ENCODE measurements around the gene C4A. TPM values are rescaled to one million over a fixed set of nuclear protein-coding genes. Genes with fewer than 3 reads are reported as not detected.
A peak's percentile ranks its signal among the peaks of the same experiment; 100 is the strongest.

The C4A gene
- total and polyA plus RNA-seq, 11 donors, result 34.5 to 301 (median 79.8) TPM

- intact Hi-C loops (cut with DNase I), result loop anchor here in 2 of 10 donors (2.0 to 10.0 kb wide), 3 partner anchors 67 to 109 kb away; partner anchors contain the start of genes PPT2 (in 1 of the 2) and PRRT1 (in 1 of the 2)
- peak in 2 of 5 donors; percentile 32 to 34 for DNase-seq
- no peaks in the 10 kb centered on the region for H3K9me3 ChIP-seq
- no peaks in the 10 kb centered on the region for H3K27me3 ChIP-seq
- 72 to 77% (median 76%) methylated on average over 20 to 22 of the region's 22 CpGs for WGBS, 4 donors
- ATAC-seq, result peak in 2 of 4 donors; percentile 5 to 10
- peak overlapping the region in 11 of 12 donors; percentile 53 to 88 (median 75) for H3K27ac ChIP-seq
- TF ChIP-seq POLR2A (IDR thresholded peaks at IDR 0.05), result no peak
- no peak for TF ChIP-seq CTCF (IDR thresholded peaks at IDR 0.05)
- peaks cover 0 to 34% (median 24%) of the 10 kb centered on the region in 12 donors for H3K4me1 ChIP-seq
- no peak overlapping the region for H3K4me3 ChIP-seq
- H3K36me3 ChIP-seq, result peaks cover 0 to 43% (median 10%) of the 10 kb centered on the region in 9 donors
Observed at GRCh38 chr6:32045811-32046449, 64.1 kb downstream of the C4A start.

- 19 to 47% (median 39%) methylated on average over 9 to 14 of the region's 14 CpGs for WGBS, 4 donors
- no peak overlapping the region for H3K4me3 ChIP-seq
- DNase-seq (peak; percentile 41 to 76 (median 69)), ATAC-seq (peak; percentile 4 to 46 (median 31))
- peak overlapping the region in 11 of 12 donors; percentile 53 to 88 (median 75) for H3K27ac ChIP-seq
- H3K9me3 ChIP-seq, result no peaks in the 10 kb centered on the region
- intact Hi-C loops (cut with DNase I), result loop anchor here in 2 of 10 donors (2.0 to 10.0 kb wide), 3 partner anchors 66 to 108 kb away; partner anchors contain the start of genes PPT2 (in 1 of the 2) and PRRT1 (in 1 of the 2)
- TF ChIP-seq POLR2A (IDR thresholded peaks at IDR 0.05) (no peak), CTCF (IDR thresholded peaks at IDR 0.05) (no peak)
- no peaks in the 10 kb centered on the region for H3K27me3 ChIP-seq
- H3K36me3 ChIP-seq, result peaks cover 0 to 47% (median 10%) of the 10 kb centered on the region in 9 donors
- H3K4me1 ChIP-seq, result peaks cover 0 to 34% (median 24%) of the 10 kb centered on the region in 12 donors
Observed at GRCh38 chr6:32046450-32047083, 64.7 kb downstream of the C4A start.

- intact Hi-C loops (cut with DNase I), result loop anchor here in 2 of 10 donors (2.0 to 10.0 kb wide), 3 partner anchors 66 to 108 kb away; partner anchors contain the start of genes PPT2 (in 1 of the 2) and PRRT1 (in 1 of the 2)
- no peaks in the 10 kb centered on the region for H3K9me3 ChIP-seq
- DNase-seq (peak in 4 of 5 donors; percentile 43 to 72 (median 61)), ATAC-seq (peak; percentile 42 to 74 (median 72))
- TF ChIP-seq POLR2A (IDR thresholded peaks at IDR 0.05) (no peak), CTCF (IDR thresholded peaks at IDR 0.05) (no peak)
- no peaks in the 10 kb centered on the region for H3K27me3 ChIP-seq
- peaks cover 0 to 53% (median 10%) of the 10 kb centered on the region in 9 donors for H3K36me3 ChIP-seq
- peaks cover 0 to 34% (median 24%) of the 10 kb centered on the region in 12 donors for H3K4me1 ChIP-seq
- WGBS, 4 donors, result 57 to 61% (median 60%) methylated on average over 9 to 11 of the region's 11 CpGs
- H3K4me3 ChIP-seq, result no peak overlapping the region
- H3K27ac ChIP-seq, result peak overlapping the region in 11 of 12 donors; percentile 53 to 88 (median 75)
Observed at GRCh38 chr6:32047084-32047478, 65.2 kb downstream of the C4A start.

- Histone ChIP-seq H3K36me3 (peaks cover 0 to 57% (median 11%) of the 10 kb centered on the region in 9 donors), H3K27me3 (no peaks in the 10 kb centered on the region), H3K9me3 (no peaks in the 10 kb centered on the region), H3K4me3 (no peak overlapping the region), H3K4me1 (peaks cover 0 to 34% (median 24%) of the 10 kb centered on the region in 12 donors), H3K27ac (peak overlapping the region in 11 of 12 donors; percentile 3 to 88 (median 74))
- ATAC-seq (no peak), DNase-seq (no peak)
- no peak for TF ChIP-seq POLR2A (IDR thresholded peaks at IDR 0.05)
- no peak for TF ChIP-seq CTCF (IDR thresholded peaks at IDR 0.05)
- WGBS, 4 donors, result 67 to 79% (median 77%) methylated on average over 6 of the region's 6 CpGs
- intact Hi-C loops (cut with DNase I), result loop anchor here in 2 of 10 donors (2.0 to 10.0 kb wide), 3 partner anchors 65 to 107 kb away; partner anchors contain the start of genes PPT2 (in 1 of the 2) and PRRT1 (in 1 of the 2)
Observed at GRCh38 chr6:32047539-32047854, 65.6 kb downstream of the C4A start.

Data from heart left ventricle (tissue), 16 donors.